ACC112 (cell line): ENCODE results near the gene TOGARAM2.
"Not testable (repeated sequence)": the region's sequence is repeated elsewhere in the genome, so short reads cannot be mapped to it uniquely, and the experiment has no call there.

Experiments
- H2AFZ ChIP-seq: fragments of 200-600 bp; sonication (generic); one replicate; pipeline ENCODE4 v1.6.0; 2017; ENCODE audit warnings: antibody characterized with exemption, low read length; ENCODE audit not compliant: unreplicated experiment
- H3K27ac ChIP-seq: fragments of 200-600 bp; sonication (generic); 2 replicates; pipeline ENCODE4 v1.5.1; 2014; ENCODE audit warnings: low read depth, mild to moderate bottlenecking, antibody characterized with exemption, low read length, moderate library complexity
- H3K27me3 ChIP-seq: fragments of 200-600 bp; sonication (generic); 2 replicates; pipeline ENCODE4 v1.6.1; 2014; ENCODE audit warnings: mild to moderate bottlenecking, antibody characterized with exemption, low read length, moderate library complexity, mixed read lengths; ENCODE audit not compliant: insufficient read depth
- H3K36me3 ChIP-seq: fragments of 200-600 bp; sonication (generic); 2 replicates; pipeline ENCODE4 v1.6.1; 2016; ENCODE audit warnings: mild to moderate bottlenecking, antibody characterized with exemption, low read length, moderate library complexity, mixed read lengths; ENCODE audit not compliant: insufficient read depth
- H3K4me1 ChIP-seq: fragments of 200-600 bp; sonication (generic); one replicate; pipeline ENCODE4 v1.6.1; 2016; ENCODE audit warnings: low read length, mixed read lengths; ENCODE audit not compliant: insufficient read depth, unreplicated experiment, control insufficient read depth
- H3K4me3 ChIP-seq: fragments of 200-600 bp; sonication (generic); 2 replicates; pipeline ENCODE4 v1.5.1; 2014; ENCODE audit warnings: mild to moderate bottlenecking, low read depth, low read length
- H3K79me2 ChIP-seq: fragments of 200-600 bp; sonication (generic); one replicate; pipeline ENCODE4 v1.6.0; 2016; ENCODE audit warnings: low read length; ENCODE audit not compliant: control insufficient read depth, unreplicated experiment, insufficient read depth

TOGARAM2 gene

GRCh38 chr2:28977176-28977875 lies 3.8 kb upstream of the TOGARAM2 start:
- Histone ChIP-seq H3K27me3 (no peaks in the 10 kb centered on the region), H3K27ac (no peak overlapping the region), H3K79me2 (no peaks in the 10 kb centered on the region), H3K36me3 (no peaks in the 10 kb centered on the region), H2AFZ (no peak overlapping the region), H3K4me1 (no peaks in the 10 kb centered on the region), H3K4me3 (no peak overlapping the region)

- H2AFZ ChIP-seq, H3K27me3 ChIP-seq, H3K36me3 ChIP-seq, H3K27ac ChIP-seq, H3K4me3 ChIP-seq, H3K79me2 ChIP-seq, H3K4me1 ChIP-seq: not testable (repeated sequence)
Measured at GRCh38 chr2:28978001-28978400, 3.1 kb upstream of the TOGARAM2 start.

GRCh38 chr2:28978606-28979005 lies 2.5 kb upstream of the TOGARAM2 start:
- Histone ChIP-seq H3K4me3 (no peak overlapping the region), H3K27me3 (no peaks in the 10 kb centered on the region), H3K4me1 (no peaks in the 10 kb centered on the region), H3K27ac (no peak overlapping the region), H3K36me3 (no peaks in the 10 kb centered on the region), H3K79me2 (no peaks in the 10 kb centered on the region), H2AFZ (no peak overlapping the region)

GRCh38 chr2:28979041-28979440 lies 2.1 kb upstream of the TOGARAM2 start:
- no peaks in the 10 kb centered on the region for H3K79me2 ChIP-seq
- no peak overlapping the region for H3K27ac ChIP-seq
- no peak overlapping the region for H3K4me3 ChIP-seq
- no peak overlapping the region for H2AFZ ChIP-seq
- H3K27me3 ChIP-seq: no peaks in the 10 kb centered on the region
- H3K36me3 ChIP-seq: no peaks in the 10 kb centered on the region
- H3K4me1 ChIP-seq: no peaks in the 10 kb centered on the region

- H3K4me1 ChIP-seq: no peaks in the 10 kb centered on the region
- no peaks in the 10 kb centered on the region for H3K36me3 ChIP-seq
- no peaks in the 10 kb centered on the region for H3K79me2 ChIP-seq
- no peak overlapping the region for H3K4me3 ChIP-seq
- no peak overlapping the region for H3K27ac ChIP-seq
- H2AFZ ChIP-seq: no peak overlapping the region
- no peaks in the 10 kb centered on the region for H3K27me3 ChIP-seq
Measured at GRCh38 chr2:28979576-28980366, 1.3 kb upstream of the TOGARAM2 start.

- Histone ChIP-seq H3K36me3 (no peaks in the 10 kb centered on the region), H2AFZ (no peak overlapping the region), H3K4me1 (no peaks in the 10 kb centered on the region), H3K79me2 (no peaks in the 10 kb centered on the region), H3K27me3 (no peaks in the 10 kb centered on the region), H3K27ac (no peak overlapping the region), H3K4me3 (no peak overlapping the region)
Measured at GRCh38 chr2:28980368-28981015, 606 bp upstream of the TOGARAM2 start.

GRCh38 chr2:28981620-28982376 lies 700 bp downstream of the TOGARAM2 start:
- H3K27me3 ChIP-seq: no peaks in the 10 kb centered on the region

GRCh38 chr2:28982381-28982950 lies 1.4 kb downstream of the TOGARAM2 start:
- Histone ChIP-seq H3K27ac (no peak overlapping the region), H3K79me2 (no peaks in the 10 kb centered on the region), H3K27me3 (no peaks in the 10 kb centered on the region), H3K4me3 (no peak overlapping the region), H3K4me1 (no peaks in the 10 kb centered on the region), H2AFZ (no peak overlapping the region), H3K36me3 (no peaks in the 10 kb centered on the region)

More at GRCh38 chr2:28981620-28982376, 700 bp downstream of the TOGARAM2 start:
- no peak overlapping the region for H3K4me3 ChIP-seq
- no peak overlapping the region for H3K27ac ChIP-seq
- H3K36me3 ChIP-seq: no peaks in the 10 kb centered on the region
- no peaks in the 10 kb centered on the region for H3K79me2 ChIP-seq
- H2AFZ ChIP-seq: no peak overlapping the region
- no peaks in the 10 kb centered on the region for H3K4me1 ChIP-seq

GRCh38 chr2:28986429-28986828 lies 5.3 kb downstream of the TOGARAM2 start:
- Histone ChIP-seq H3K4me1 (no peaks in the 10 kb centered on the region), H3K79me2 (no peaks in the 10 kb centered on the region), H3K36me3 (no peaks in the 10 kb centered on the region), H3K27me3 (no peaks in the 10 kb centered on the region), H3K4me3 (no peak overlapping the region), H2AFZ (no peak overlapping the region), H3K27ac (no peak overlapping the region)

- Histone ChIP-seq H3K79me2 (no peaks in the 10 kb centered on the region), H3K36me3 (no peaks in the 10 kb centered on the region), H3K4me1 (no peaks in the 10 kb centered on the region), H3K27ac (no peak overlapping the region), H3K27me3 (no peaks in the 10 kb centered on the region), H2AFZ (no peak overlapping the region), H3K4me3 (no peak overlapping the region)
Measured at GRCh38 chr2:28989973-28990372, 8.9 kb downstream of the TOGARAM2 start.
